H1 (cell line): ENCODE results near the gene SLC13A4. TPM values are rescaled to one million over a fixed set of nuclear protein-coding genes. Genes with fewer than 3 reads are reported as not detected.

Source experiments
- CTCF ChIA-PET: fragments of 300-600 bp; sonication (Branson Sonifier 250); formaldehyde crosslinking; loops from one replicate; lab custom pipeline; 2021; ENCODE audit not compliant: partially characterized antibody; lab: Charles Lee
- POLR2A ChIA-PET: fragments of 300-600 bp; sonication (Branson Sonifier 250); formaldehyde crosslinking; loops from one replicate; lab custom pipeline; 2021; ENCODE audit warnings: inconsistent platforms; ENCODE audit not compliant: partially characterized antibody; lab: Charles Lee
- DNase-seq, 2 experiments: peaks; one replicate each; pipeline versions ENCODE4 v3.0.0 to v3.0.0-alpha.2; 2010 to 2022; ENCODE audit warnings: low spot score in 2 of 2, low read depth in 1 of 2, mixed read lengths in 1 of 2
- FAIRE-seq: peaks from 2 replicates; lab custom pipeline; 2011; peaks lifted over from hg19 to GRCh38; lab: Jason Lieb, UNC
- H2AFZ ChIP-seq: 2 replicates; pipeline ENCODE4 v1.8.1; 2012; ENCODE audit warnings: low read length, inconsistent platforms
- H2AK5ac ChIP-seq: 2 replicates; pipeline ENCODE4 v1.6.1; 2013; ENCODE audit warnings: low read depth, low read length
- H2BK120ac ChIP-seq: replicated peaks from 2 replicates; pipeline ENCODE3; 2013; ENCODE audit warnings: low read depth, low read length, inconsistent platforms
- H2BK12ac ChIP-seq: 2 replicates; pipeline ENCODE4 v1.6.1; 2013; ENCODE audit warnings: low read depth, low read length
- H2BK15ac ChIP-seq: 2 replicates; pipeline ENCODE4 v1.6.1; 2013; ENCODE audit warnings: low read length
- H2BK20ac ChIP-seq: 2 replicates; pipeline ENCODE4 v1.6.1; 2013; ENCODE audit warnings: low read length
- H2BK5ac ChIP-seq: 2 replicates; pipeline ENCODE4 v1.6.1; 2013; ENCODE audit warnings: low read depth, low read length
- H3K14ac ChIP-seq: 2 replicates; pipeline ENCODE4 v1.6.1; 2013; ENCODE audit warnings: inconsistent platforms; ENCODE audit not compliant: insufficient read length
- H3K18ac ChIP-seq: 2 replicates; pipeline ENCODE4 v1.6.1; 2013; ENCODE audit warnings: low read length; ENCODE audit errors: extremely low read depth
- H3K23ac ChIP-seq: 2 replicates; pipeline ENCODE4 v1.6.1; 2013; ENCODE audit warnings: inconsistent platforms; ENCODE audit not compliant: insufficient read length
- H3K23me2 ChIP-seq: 2 replicates; pipeline ENCODE4 v1.6.1; 2013; ENCODE audit warnings: low read depth, low read length
- H3K27ac ChIP-seq: 2 replicates; pipeline ENCODE4 v1.6.1; 2011; ENCODE audit warnings: low read depth, low read length, inconsistent platforms
- H3K27me3 ChIP-seq, 4 experiments: replicated peaks in 1 of 4; 1 replicate in 1 of 4; 2 replicates in 3 of 4; pipeline versions ENCODE4 v1.6.1 to v1.8.1; 2011 to 2013; ENCODE audit warnings: low read length in 3 of 4, mild to moderate bottlenecking in 3 of 4, inconsistent platforms in 2 of 4, mixed read lengths in 2 of 4, moderate library complexity in 1 of 4; ENCODE audit not compliant: control insufficient read depth in 3 of 4, insufficient read depth in 3 of 4; ENCODE audit errors: extremely low read depth in 1 of 4
- H3K36me3 ChIP-seq, 4 experiments: 2 replicates each; pipeline versions ENCODE4 v1.6.1 to v1.8.1; 2011 to 2013; ENCODE audit warnings: mild to moderate bottlenecking in 4 of 4, low read length in 3 of 4, moderate library complexity in 2 of 4, control low read depth in 1 of 4, inconsistent platforms in 1 of 4; ENCODE audit not compliant: insufficient read depth in 4 of 4, control insufficient read depth in 2 of 4
- H3K4ac ChIP-seq: replicated peaks from 2 replicates; pipeline ENCODE3; 2013; ENCODE audit warnings: low read length, low read depth, mixed read lengths, inconsistent platforms; ENCODE audit not compliant: insufficient read length
- H3K4me1 ChIP-seq, 4 experiments: replicated peaks in 1 of 4; 1 replicate in 1 of 4; 2 replicates in 3 of 4; pipeline versions ENCODE4 v1.6.1 to v1.8.1; 2011 to 2013; ENCODE audit warnings: low read length in 3 of 4, inconsistent platforms in 2 of 4, mixed read lengths in 1 of 4; ENCODE audit not compliant: insufficient read depth in 4 of 4, control insufficient read depth in 3 of 4
- H3K4me2 ChIP-seq, 2 experiments: 2 replicates each; pipeline versions ENCODE4 v1.6.1 to v1.8.1; 2011 to 2013; ENCODE audit warnings: low read depth in 2 of 2, low read length in 2 of 2, control low read depth in 1 of 2, inconsistent platforms in 1 of 2, mild to moderate bottlenecking in 1 of 2; ENCODE audit not compliant: insufficient read depth in 1 of 2
- H3K4me3 ChIP-seq, 4 experiments: fragments of 200-600, 300-600 bp in 1 of 4; sonication (generic), shearing (Covaris generic), sonication (Bioruptor Twin) in 1 of 4; 2 replicates each; pipeline versions ENCODE4 v1.5.1 to v1.8.1; 2011 to 2016; ENCODE audit warnings: low read length in 4 of 4, low read depth in 3 of 4, control low read depth in 2 of 4, inconsistent platforms in 2 of 4, mild to moderate bottlenecking in 2 of 4, mixed read lengths in 1 of 4, moderate library complexity in 1 of 4; ENCODE audit not compliant: insufficient read depth in 2 of 4; ENCODE audit errors: extremely low read depth in 1 of 4
- H3K56ac ChIP-seq: replicated peaks from 2 replicates; pipeline ENCODE3; 2013; ENCODE audit warnings: low read depth, mild to moderate bottlenecking, mixed read lengths, low read length, inconsistent platforms; ENCODE audit not compliant: insufficient read length
- H3K79me1 ChIP-seq: 2 replicates; pipeline ENCODE4 v1.6.1; 2013; ENCODE audit warnings: low read depth, low read length, control low read depth
- H3K79me2 ChIP-seq, 2 experiments: 2 replicates each; pipeline versions ENCODE4 v1.6.1 to v1.8.1; 2012 to 2013; ENCODE audit warnings: low read length in 2 of 2, mild to moderate bottlenecking in 2 of 2, inconsistent platforms in 1 of 2; ENCODE audit not compliant: insufficient read depth in 2 of 2, control insufficient read depth in 1 of 2
- H3K9ac ChIP-seq, 4 experiments: replicated peaks in 1 of 4; 1 replicate in 1 of 4; 2 replicates in 3 of 4; pipeline versions ENCODE4 v1.6.1 to v1.8.1; 2011 to 2013; ENCODE audit warnings: low read depth in 3 of 4, low read length in 3 of 4, control low read depth in 2 of 4, mild to moderate bottlenecking in 2 of 4, moderate library complexity in 2 of 4, inconsistent platforms in 1 of 4; ENCODE audit errors: extremely low read depth in 1 of 4
- H3K9me3 ChIP-seq, 2 experiments: 2 replicates each; pipeline versions ENCODE4 v1.6.1 to v1.8.1; 2012 to 2013; ENCODE audit warnings: mild to moderate bottlenecking in 2 of 2, moderate library complexity in 2 of 2, control low read depth in 1 of 2, inconsistent platforms in 1 of 2, low read depth in 1 of 2, low read length in 1 of 2, mixed read lengths in 1 of 2; ENCODE audit not compliant: insufficient read depth in 2 of 2
- H4K20me1 ChIP-seq, 2 experiments: replicated peaks in 1 of 2; 2 replicates each; pipeline versions ENCODE3 to v1.8.1; 2011 to 2013; ENCODE audit warnings: inconsistent platforms in 2 of 2, low read length in 2 of 2, mild to moderate bottlenecking in 1 of 2; ENCODE audit not compliant: insufficient read depth in 2 of 2, control insufficient read depth in 1 of 2
- H4K5ac ChIP-seq: 2 replicates; pipeline ENCODE4 v1.6.1; 2013; ENCODE audit warnings: low read length, low read depth, mixed read lengths, inconsistent platforms; ENCODE audit not compliant: insufficient read length
- H4K8ac ChIP-seq: 2 replicates; pipeline ENCODE4 v1.8.0; 2013; ENCODE audit warnings: mild to moderate bottlenecking, moderate library complexity, low read length, inconsistent platforms; ENCODE audit not compliant: insufficient read depth; ENCODE audit errors: extremely low read depth
- H4K91ac ChIP-seq: replicated peaks from 2 replicates; pipeline ENCODE3; 2013; ENCODE audit warnings: low read length, mixed read lengths, inconsistent platforms; ENCODE audit not compliant: insufficient read length
- EP300 ChIP-seq, 2 experiments: IDR thresholded peaks; 1 replicate in 1 of 2; 2 replicates in 1 of 2; pipeline ENCODE4 v1.6.1; 2011 to 2012; ENCODE audit warnings: low read depth in 2 of 2, low read length in 2 of 2, mild to moderate bottlenecking in 2 of 2, borderline replicate concordance in 1 of 2, inconsistent platforms in 1 of 2, moderate library complexity in 1 of 2
- JUND ChIP-seq: IDR thresholded peaks from 2 replicates; pipeline ENCODE4 v1.6.1; 2011; ENCODE audit warnings: mild to moderate bottlenecking, improper control_type of control experiment, low read length
- NANOG ChIP-seq: IDR thresholded peaks from 2 replicates; pipeline ENCODE4 v1.6.1; 2011; ENCODE audit warnings: low read length, low read depth, mild to moderate bottlenecking, inconsistent platforms; ENCODE audit not compliant: insufficient read depth, poor library complexity, severe bottlenecking
- PHF8 ChIP-seq: fragments of 200-600 bp; sonication (generic); conservative IDR thresholded peaks from 2 replicates; pipeline ENCODE4 v1.7.1; 2012; ENCODE audit warnings: low read depth, mild to moderate bottlenecking, inconsistent platforms, low read length, moderate library complexity
- RXRA ChIP-seq: IDR thresholded peaks from 2 replicates; pipeline ENCODE4 v1.6.1; 2011; ENCODE audit warnings: low read depth, mild to moderate bottlenecking, low read length, moderate library complexity; ENCODE audit not compliant: insufficient read depth
- SIX5 ChIP-seq: IDR thresholded peaks from 2 replicates; pipeline ENCODE4 v1.6.1; 2011; ENCODE audit warnings: mild to moderate bottlenecking, low read depth, low read length
- SP2 ChIP-seq: IDR thresholded peaks from 2 replicates; pipeline ENCODE4 v1.6.1; 2012; ENCODE audit warnings: mild to moderate bottlenecking, low read length, inconsistent platforms
- SUZ12 ChIP-seq: fragments of 200-600 bp; sonication (generic); IDR thresholded peaks from 2 replicates; pipeline ENCODE4 v1.6.1; 2012; ENCODE audit warnings: mild to moderate bottlenecking, inconsistent platforms, low read length, moderate library complexity, mixed read lengths
- TAF7 ChIP-seq: optimal IDR thresholded peaks from 2 replicates; pipeline ENCODE3; 2011; ENCODE audit warnings: low read depth, mild to moderate bottlenecking, inconsistent platforms, low read length, moderate library complexity, borderline replicate concordance
- TBP ChIP-seq: IDR thresholded peaks from 2 replicates; pipeline ENCODE4 v1.6.1; 2011; ENCODE audit warnings: low read depth, low read length, improper control_type of control experiment
- WGBS, 2 experiments: shearing (Covaris generic) in 1 of 2; methylation state at CpG; one replicate each; pipeline versions ENCODE4 v1.1.6 to v1.1.7; 2013 to 2015; ENCODE audit warnings: low lambda C conversion rate in 2 of 2, mixed read lengths in 2 of 2, inconsistent platforms in 1 of 2, low coverage in 1 of 2, missing lambda C conversion rate in 1 of 2; ENCODE audit not compliant: insufficient replicate concordance in 2 of 2, insufficient coverage in 1 of 2, insufficient read length in 1 of 2; ENCODE audit errors: extremely low coverage in 1 of 2, missing lambda C conversion rate in 1 of 2; 5-methylcytosine and 5-hydroxymethylcytosine counted together
- polyA plus RNA-seq, 7 experiments: library from polyadenylated mRNA; depleted of rRNA in 3 of 7; stranded (reverse) in 5 of 7; unstranded in 2 of 7; fragments of >200 nt in 5 of 7; fragments of 200-250 nt in 2 of 7; gene quantifications; 1 replicate in 5 of 7; 2 replicates in 1 of 7; 4 replicates in 1 of 7; pipeline versions ENCODE4 v1.2.1 to v1.2.3, GENCODE V29; 2011 to 2013; ENCODE audit warnings: missing spikeins in 2 of 7, mixed read lengths in 2 of 7
- total RNA-seq: library from RNA; stranded (reverse); fragmentation: NEBNext Ultra II Directional; extraction: Animal tissue kit (Norgen Biotek cat#: 25700); gene quantifications from 2 replicates; pipeline ENCODE4 v1.2.1, GENCODE V29; 2021

The SLC13A4 gene
- total and polyA plus RNA-seq, 2 of the 8 experiments (the other 6 are each of a cell fraction or from before 2014, with no cell fraction given) = 3.9 to 7.5 TPM

DNA sequence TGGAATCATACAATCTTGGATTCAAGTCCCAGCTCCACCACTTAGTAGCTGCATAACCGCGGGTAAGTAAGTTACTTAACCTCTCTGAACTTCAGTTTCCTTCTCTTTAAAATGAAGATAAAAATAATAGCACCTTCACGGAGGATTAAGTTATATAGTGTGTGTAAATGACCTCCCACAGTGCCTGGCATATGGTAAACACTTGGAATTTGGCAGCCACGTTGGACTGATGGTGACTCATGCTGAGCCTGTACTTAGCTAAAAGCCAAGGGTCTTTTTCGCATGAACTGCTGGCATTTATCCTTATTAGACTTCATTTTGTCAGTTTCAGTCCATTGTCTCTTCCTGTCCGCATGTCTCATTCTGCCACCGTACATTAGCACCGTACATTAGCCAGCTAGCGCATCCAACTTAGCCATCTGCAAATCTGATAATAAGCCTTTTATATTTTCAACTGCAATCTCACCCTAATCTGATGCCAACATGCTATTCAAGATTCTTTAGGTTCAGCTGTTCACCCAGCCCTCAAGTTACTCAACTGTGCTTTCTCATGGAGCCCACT lies 11.2 kb downstream of the SLC13A4 start:
- Histone ChIP-seq H3K36me3 (no peaks in the 10 kb centered on the region), H2BK5ac (no peak overlapping the region), H4K8ac (no peak overlapping the region), H4K20me1 (peaks cover 0 to 5% of the 10 kb centered on the region in 2 experiments), H3K4ac (no peak overlapping the region), H3K23me2 (peaks cover 6% of the 10 kb centered on the region; the same call in 1 of the 2 replicates), H3K79me1 (no peaks in the 10 kb centered on the region), H3K23ac (no peak overlapping the region), H4K91ac (no peak overlapping the region), H3K56ac (no peak overlapping the region), H2BK12ac (no peak overlapping the region), H3K27ac (no peak overlapping the region), H4K5ac (no peak overlapping the region), H2BK20ac (no peak overlapping the region), H3K14ac (no peak overlapping the region)
- DNase-seq = no peak
- 87% methylated on average over 9 of the region's 9 CpGs; no CpG with 5 or more reads in 1 of the 2 experiments for whole genome bisulfite sequencing, 2 experiments
- POLR2A ChIA-PET = no interaction called here
- TF ChIP-seq NANOG (no peak), EP300 (IDR thresholded peaks at IDR 0.05; ENCODE audit: borderline replicate concordance in 1 of 2, low read depth in 2 of 2, low read length in 2 of 2) (no peak), SUZ12 (no peak), SP2 (no peak), TAF7 (no peak), RXRA (no peak), PHF8 (no peak), JUND (no peak), SIX5 (no peak), TBP (no peak)
- TF ChIP-seq, all 59 proteins: peak for 0
- CTCF ChIA-PET = interaction anchor here (0.6 to 14.4 kb wide), 9 partner anchors 9 to 754 kb away, joined by 3 to 133 read pairs (median 5); partner anchors contain the start of gene SLC13A4
- H3K9me3 ChIP-seq = no peaks in the 10 kb centered on the region
- H2BK120ac ChIP-seq = no peak overlapping the region
- no peak overlapping the region for H3K18ac ChIP-seq
- H3K79me2 ChIP-seq = no peaks in the 10 kb centered on the region
- H3K4me2 ChIP-seq = no peak overlapping the region
- no peak for FAIRE-seq
- H3K4me3 ChIP-seq = no peak overlapping the region
- no peak overlapping the region for H2AFZ ChIP-seq
- H3K9ac ChIP-seq = no peak overlapping the region
- H2AK5ac ChIP-seq = no peak overlapping the region
- peaks cover 0 to 8% (median under 1%) of the 10 kb centered on the region in 4 experiments; a peak in 2 of 7 replicates for H3K4me1 ChIP-seq
- no peaks in the 10 kb centered on the region for H3K27me3 ChIP-seq
- H2BK15ac ChIP-seq = no peak overlapping the region
